NB4 (cell line): ENCODE results near the gene PDSS1.

ENCODE experiments used
- DNase-seq: peaks from one replicate; pipeline ENCODE4 v3.0.0; 2010; ENCODE audit warnings: low read depth
- H3K4me3 ChIP-seq: one replicate; pipeline ENCODE4 v1.5.1; 2011; ENCODE audit warnings: mild to moderate bottlenecking, low read depth, low read length, moderate library complexity
- CTCF ChIP-seq: IDR thresholded peaks from one replicate; pipeline ENCODE4 v1.5.1; 2012; ENCODE audit warnings: low read depth, low read length
- MYC ChIP-seq: IDR thresholded peaks from 2 replicates; pipeline ENCODE4 v1.6.1; 2011; ENCODE audit warnings: low read depth, low read length
- POLR2A ChIP-seq: IDR thresholded peaks from 2 replicates; pipeline ENCODE4 v1.6.1; 2011; ENCODE audit warnings: mild to moderate bottlenecking; ENCODE audit not compliant: insufficient read length; ENCODE audit errors: extremely low read depth
- TF ChIP-seq, protein P1 (sequence below): IDR thresholded peaks from 2 replicates; pipeline ENCODE4 v1.6.1; 2011; ENCODE audit warnings: low read depth, low read length

PDSS1 gene

GRCh38 chr10:26723016-26723415 lies 25.5 kb downstream of the PDSS1 start:
- no peak for DNase-seq
- TF ChIP-seq POLR2A = no peak
- TF ChIP-seq, protein P1, sequence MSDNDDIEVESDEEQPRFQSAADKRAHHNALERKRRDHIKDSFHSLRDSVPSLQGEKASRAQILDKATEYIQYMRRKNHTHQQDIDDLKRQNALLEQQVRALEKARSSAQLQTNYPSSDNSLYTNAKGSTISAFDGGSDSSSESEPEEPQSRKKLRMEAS = no peak

GRCh38 chr10:26725837-26726727 lies 28.6 kb downstream of the PDSS1 start:
- TF ChIP-seq, protein P1 = no peak
- peak; percentile 50 for TF ChIP-seq CTCF
- no peak for TF ChIP-seq MYC
- no peak for TF ChIP-seq POLR2A
- peak; percentile 57 for DNase-seq
- H3K4me3 ChIP-seq = no peak overlapping the region

More at GRCh38 chr10:26723016-26723415, 25.5 kb downstream of the PDSS1 start:
- no peak overlapping the region for H3K4me3 ChIP-seq

GRCh38 chr10:26727005-26727404 lies 29.5 kb downstream of the PDSS1 start:
- no peak overlapping the region for H3K4me3 ChIP-seq
- no peak for TF ChIP-seq CTCF
- TF ChIP-seq POLR2A = no peak
- no peak for TF ChIP-seq MYC
- TF ChIP-seq, protein P1 = no peak

GRCh38 chr10:26728957-26729356 lies 31.5 kb downstream of the PDSS1 start:
- TF ChIP-seq POLR2A (no peak), MYC (no peak), CTCF (no peak)
- TF ChIP-seq, protein P1 = no peak
- H3K4me3 ChIP-seq = no peak overlapping the region
- no peak for DNase-seq

More at GRCh38 chr10:26727005-26727404, 29.5 kb downstream of the PDSS1 start:
- DNase-seq = no peak

GRCh38 chr10:26729395-26729794 lies 31.9 kb downstream of the PDSS1 start:
- no peak overlapping the region for H3K4me3 ChIP-seq
- no peak for DNase-seq
- TF ChIP-seq MYC (no peak), CTCF (no peak), POLR2A (no peak)
- TF ChIP-seq, protein P1 = no peak

- no peak for DNase-seq
- TF ChIP-seq, protein P1 = no peak
- no peak for TF ChIP-seq MYC
- TF ChIP-seq CTCF = no peak
- TF ChIP-seq POLR2A = no peak
- no peak overlapping the region for H3K4me3 ChIP-seq
Measured at GRCh38 chr10:26730552-26730951, 33.1 kb downstream of the PDSS1 start.
